CD4-positive, alpha-beta T cell treated with Interleukin-1 beta for 1 hour (primary cell): ENCODE results near the gene IQSEC3.
"Not testable (repeated sequence)": the region's sequence is repeated elsewhere in the genome, so short reads cannot be mapped to it uniquely, and the experiment has no call there.

ENCODE experiments used
- DNase-seq, 2 donors: peaks; one replicate each; pipeline ENCODE4 v3.0.0-alpha.2; 2020 to 2022

IQSEC3 gene

DNA sequence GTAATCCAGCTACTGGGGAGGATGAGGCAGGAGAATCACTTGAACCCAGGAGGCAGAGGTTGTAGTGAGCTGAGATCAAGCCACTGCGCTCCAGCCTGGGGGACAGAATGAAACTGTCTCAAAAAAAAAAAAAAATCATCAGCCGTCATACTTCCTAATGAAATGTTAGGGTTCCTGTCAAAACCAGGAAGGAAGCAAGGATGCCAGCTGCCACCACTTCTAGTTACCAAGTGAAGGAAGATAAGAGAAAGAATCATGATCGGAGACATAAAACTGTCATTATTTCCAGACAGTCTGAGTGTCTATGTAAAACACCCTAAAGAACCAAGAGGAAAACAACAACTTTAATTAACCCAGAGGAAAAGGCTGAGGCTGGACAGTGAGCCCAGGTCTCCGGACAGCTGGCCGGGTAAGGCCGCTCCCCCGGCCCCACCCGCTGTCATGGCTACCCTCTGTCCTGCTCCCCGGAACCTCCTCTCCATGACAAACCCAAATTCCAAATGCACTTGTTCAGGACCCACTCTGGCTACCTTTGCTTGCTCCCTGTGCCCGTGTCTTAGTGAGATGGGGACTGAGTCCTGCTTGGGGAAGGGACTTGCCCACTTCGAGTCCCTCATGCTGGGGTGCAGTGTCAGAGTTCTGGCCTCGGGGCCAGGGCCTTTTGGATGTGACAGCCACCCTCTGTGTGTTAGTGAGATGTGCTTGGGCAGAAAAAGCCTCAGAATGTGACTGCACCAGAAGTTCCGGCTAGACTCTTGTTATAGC is 118.4 kb downstream of the IQSEC3 start:
- DNase-seq = no peak

DNA sequence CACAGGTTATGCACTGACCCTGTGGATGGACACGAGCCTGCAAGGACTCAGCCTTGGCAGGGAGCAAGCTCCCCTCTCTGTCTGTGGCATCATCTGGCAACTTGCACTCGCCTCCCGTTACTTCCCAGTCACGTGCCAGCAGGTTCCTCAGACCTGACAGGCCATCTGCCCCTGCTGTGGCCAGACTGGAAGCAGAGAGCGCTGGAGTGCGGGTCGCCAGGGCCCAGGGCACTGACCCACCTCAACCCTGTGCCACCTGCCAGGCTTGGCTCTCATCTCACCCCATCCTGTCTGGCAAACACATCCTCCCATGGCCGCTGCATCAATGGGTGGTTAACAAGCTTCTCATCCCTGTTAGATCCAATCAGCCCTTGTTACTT is 119.0 kb downstream of the IQSEC3 start:
- no peak for DNase-seq

DNA sequence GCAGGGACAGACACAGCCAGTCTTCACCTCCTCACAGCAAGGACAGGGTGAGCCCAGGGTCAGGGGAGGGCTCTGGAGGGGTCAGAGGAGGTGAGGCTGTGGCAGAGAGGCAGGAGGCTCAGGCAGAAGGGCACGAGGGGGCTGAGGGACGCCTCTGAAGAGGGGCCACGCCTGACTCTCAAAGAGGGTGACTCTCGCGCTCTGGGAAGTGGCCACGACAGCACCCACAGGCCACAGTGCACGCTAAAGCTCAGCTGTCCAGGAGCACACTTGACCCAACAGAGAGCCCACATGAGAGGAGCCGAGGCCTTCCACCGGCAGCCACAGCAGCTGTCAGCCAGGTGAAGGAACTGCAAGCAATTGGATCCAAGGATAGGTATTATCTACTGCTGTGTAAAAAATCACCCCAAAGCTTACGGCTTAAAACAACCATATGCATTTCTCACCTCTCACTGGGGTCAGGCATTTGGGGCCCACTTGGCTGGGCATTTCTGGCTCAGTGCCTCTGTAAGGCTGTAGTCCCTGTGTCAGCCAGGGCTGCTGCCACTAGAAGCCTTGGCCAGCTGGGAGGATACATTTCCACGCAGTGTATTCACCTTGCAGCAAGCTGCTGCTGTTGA is 119.5 kb downstream of the IQSEC3 start:
- DNase-seq = no peak

DNA sequence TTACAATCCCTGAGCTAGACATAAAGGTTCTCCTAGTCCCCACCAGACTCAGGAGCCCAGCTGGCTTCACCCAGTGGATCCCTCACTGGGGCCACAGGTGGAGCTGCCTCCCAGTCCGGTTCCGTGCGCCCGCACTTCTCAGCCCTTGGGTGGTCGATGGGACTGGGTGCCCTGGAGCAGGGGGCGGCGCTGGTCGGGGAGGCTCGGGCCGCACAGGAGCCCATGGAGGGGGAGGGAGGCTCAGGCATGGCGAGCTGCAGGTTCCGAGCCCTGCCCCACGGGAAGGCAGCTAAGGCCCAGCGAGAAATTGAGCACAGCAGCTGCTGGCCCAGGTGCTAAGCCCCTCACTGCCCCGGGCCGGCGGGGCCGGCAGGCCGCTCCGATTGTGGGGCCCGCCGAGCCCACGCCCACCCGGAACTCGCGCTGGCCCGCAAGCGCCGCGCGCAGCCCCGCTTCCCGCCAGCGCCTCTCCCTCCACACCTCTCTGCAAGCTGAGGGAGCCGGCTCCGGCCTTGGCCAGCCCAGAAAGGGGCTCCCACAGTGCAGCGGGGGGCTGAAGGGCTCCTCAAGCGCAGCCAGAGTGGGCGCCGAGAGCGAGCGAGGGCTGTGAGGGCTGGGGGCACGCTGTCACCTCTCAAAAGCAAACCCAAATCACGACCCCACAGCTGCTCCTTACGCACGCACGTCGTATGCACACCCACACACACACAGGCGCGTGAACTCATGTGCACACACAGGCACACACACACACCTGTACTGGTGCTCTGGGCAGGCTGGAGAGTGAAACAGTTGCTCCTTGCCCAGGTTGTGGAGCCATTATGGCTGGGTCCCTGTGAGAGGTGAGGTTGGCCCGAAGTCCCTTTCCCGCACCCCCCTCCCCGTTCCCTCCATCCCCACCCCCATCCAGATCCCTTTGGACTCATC is 121.7 kb downstream of the IQSEC3 start:
- not testable (repeated sequence) for DNase-seq

DNA sequence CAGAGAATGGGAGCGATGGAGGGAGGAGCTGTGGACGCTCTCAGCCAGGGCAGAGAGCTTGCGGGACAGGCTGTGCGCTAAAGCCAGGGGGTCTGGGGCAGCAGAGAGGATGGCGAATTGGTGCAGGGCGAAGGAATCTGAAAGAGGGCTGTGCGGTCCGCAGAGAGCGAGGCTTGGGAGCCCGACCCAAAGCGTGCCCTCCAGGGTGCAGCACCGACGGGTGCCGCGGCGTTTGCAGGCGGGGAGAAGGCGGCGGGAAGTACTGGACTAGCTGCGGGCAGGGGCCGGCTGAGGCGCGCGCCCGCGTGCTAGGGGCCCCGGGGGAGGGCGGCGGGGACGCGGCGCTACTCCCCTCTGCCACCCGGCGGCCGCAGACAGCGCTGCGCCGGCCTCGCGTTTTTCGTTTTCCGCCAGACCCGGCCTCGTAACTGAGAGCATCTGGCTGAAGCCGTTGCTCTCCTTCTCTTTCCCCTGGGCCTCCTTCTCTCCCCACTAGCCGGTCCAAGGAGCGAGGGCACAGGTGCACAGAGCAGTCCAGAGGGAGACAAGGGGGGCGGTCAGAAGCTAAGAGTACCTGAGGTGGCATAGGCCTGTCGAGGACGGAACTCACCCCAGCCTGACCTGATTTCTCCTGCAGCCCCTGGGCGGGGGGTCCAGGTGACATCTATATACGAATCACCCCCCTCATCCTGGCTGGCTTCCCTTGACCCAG is 122.5 kb downstream of the IQSEC3 start:
- peak; percentile 27 to 46 for DNase-seq

DNA sequence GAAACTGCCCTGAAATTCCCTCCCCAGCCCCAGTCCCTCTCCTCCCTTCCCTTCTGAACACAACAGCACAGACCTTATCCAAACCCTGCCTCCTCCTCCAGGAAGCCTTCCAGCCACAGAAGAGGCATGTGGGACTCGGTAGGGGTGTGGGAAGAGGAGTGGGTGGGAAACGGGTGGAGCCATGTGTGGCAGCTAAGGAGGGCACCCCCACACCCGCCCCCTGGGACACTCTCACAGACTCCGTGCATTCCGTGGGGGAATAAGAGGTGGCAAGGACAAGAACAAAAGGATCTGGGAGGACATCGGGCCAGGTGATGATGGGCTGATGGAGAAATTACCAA is 123.0 kb downstream of the IQSEC3 start:
- DNase-seq = no peak

DNA sequence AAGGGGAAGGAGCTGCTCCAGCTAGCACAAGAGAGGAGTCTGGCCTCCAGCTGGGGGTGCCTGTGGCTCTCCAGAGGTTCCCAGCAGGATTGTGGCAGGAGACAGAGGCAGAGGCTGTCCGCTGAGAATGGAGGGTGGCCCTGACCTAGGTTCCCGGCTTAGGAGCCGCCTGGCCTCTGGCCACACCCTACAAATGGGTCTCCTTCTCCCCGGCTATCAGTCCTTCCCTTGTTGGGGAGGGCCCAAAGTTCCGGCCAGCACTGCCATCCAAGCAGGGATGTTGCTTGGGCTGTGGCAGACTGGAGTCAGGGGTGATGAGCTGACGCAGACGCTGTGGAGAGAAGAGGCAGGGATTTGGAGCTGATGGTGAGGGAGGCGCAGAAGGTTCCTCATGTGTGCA is 124.3 kb downstream of the IQSEC3 start:
- DNase-seq = no peak

DNA sequence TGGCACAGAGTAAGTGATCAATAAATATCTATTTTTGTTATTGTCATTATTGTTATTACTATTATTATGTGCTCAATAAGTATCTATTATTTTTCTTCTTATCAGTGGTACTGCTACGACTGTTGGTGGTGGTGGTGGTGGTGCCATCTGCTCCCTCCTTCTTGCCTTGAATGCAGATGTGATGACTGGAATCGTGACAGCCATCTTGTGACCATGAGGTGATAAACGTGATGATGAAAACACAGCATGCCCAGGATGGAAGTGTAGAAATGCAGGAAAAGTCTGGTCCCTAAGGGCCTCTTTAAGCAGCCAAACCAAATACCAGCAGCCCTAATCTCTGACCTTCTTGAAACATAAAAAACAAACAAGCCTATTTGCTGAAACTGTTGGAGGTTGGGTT is 125.0 kb downstream of the IQSEC3 start:
- DNase-seq = no peak

DNA sequence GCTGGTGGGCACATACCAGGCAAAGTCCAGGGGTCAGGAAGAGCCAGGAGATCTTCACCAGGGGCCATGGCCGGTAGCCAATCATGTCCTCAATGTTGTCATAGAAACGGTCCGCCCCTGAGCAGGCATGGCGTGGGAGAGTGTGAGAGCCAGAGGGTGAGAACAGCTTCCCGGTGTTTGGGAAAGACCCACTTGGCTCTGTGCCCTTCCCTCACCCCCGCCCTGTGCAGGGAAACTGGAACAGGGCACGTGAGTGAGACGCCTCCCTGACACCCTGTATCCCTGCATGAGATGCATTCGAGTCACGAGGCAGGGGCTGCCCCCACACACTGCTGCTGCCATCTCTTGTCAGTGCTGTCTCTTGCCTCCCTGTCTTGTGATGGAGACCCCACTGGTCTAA is 126.7 kb downstream of the IQSEC3 start:
- no peak for DNase-seq

DNA sequence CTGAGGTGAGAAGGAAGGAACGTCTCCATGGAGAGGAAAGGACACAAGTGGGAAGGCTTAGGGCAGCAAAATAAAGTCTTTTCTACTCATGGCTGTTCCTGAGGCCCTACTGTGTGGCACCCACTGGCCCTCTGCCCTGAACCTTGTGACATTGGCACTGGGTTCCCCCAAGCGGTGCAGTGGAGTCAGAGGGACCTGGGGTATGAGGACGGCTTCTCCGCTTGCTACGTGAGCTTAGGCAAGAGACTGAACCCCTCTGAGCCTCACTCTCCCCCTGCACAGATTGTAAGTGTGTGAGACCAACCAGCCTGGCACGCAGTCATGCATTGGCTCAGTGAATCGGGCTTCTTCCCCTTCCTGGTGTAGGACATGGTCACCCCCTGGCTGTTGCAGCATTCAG is 127.7 kb downstream of the IQSEC3 start:
- no peak for DNase-seq

DNA sequence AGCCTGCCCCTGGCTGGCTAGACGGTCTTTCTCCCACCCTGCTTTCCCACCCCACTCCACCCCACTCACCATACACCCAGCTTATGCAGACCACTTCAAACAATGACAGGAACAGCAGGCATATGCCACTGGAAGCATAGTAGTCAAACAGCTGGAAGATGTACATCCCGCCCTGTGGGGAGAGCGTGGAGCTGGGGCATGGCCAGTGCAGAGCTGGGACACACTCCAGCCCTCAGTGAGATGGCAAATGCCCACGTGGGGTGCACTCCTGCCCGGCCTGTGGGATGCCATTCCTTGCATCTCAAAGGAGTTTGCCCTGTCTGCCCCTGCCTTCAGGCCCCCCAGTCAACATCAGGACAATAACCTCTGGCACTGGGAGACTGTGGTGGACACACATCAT is 128.6 kb downstream of the IQSEC3 start:
- no peak for DNase-seq

DNA sequence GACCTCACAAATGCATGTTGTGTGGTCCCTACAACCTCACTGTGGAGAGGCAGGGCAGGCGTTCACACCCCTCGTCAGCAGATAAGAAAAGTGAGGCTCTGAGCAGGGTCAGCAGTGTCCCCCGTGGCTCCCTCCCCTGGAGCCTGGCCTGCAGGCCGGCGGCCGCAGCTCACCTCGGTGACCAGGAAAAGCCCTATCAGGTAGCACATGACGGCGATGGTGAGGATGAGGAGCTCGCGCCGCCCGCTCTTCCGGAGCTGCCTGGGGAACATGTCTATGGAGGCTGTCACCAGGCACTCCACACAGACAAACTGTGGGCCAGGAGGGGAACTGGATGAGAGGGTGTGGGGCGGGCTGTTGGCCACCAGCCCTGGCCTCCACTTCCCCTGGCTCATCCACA is 129.4 kb downstream of the IQSEC3 start:
- no peak for DNase-seq

DNA sequence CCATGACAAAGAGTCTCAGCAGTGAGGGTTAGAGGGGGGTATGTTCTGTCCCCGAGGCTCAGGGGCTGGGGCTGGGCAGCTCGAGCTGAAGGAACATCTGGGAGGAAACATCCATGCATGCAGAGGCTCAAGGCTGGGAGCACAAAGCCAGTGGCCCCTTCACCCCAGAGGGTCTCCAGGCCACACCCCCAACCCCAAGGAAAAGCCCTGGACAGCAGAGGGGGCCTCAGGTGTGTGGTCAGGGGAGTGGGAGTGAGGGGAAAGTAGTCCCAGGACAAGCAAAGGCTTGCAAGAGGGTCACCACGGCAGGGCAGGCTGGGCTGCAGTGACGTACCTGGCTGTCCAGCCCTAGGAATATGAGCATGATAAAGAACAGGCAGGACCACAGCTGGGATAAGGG is 129.9 kb downstream of the IQSEC3 start:
- no peak for DNase-seq

DNA sequence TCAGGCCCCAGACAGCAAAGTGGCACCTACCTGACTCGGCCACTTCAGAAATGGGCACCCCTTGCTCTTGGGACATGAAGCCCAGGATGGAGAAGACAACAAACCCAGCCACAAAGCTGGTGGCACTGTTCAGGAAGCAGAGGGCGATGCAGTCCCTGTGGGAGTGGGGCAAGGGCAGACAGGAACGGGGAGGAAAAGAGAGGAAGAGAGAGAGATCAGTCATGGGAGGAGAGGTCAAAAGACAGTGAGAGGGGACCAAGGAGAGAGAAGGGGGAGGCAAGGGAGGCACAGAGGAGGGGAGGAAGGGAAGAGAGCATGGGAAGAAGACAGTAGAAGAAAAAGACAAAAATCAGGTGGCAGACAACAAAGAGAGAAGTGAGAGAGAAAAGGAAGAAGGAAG is 130.8 kb downstream of the IQSEC3 start:
- DNase-seq = no peak

DNA sequence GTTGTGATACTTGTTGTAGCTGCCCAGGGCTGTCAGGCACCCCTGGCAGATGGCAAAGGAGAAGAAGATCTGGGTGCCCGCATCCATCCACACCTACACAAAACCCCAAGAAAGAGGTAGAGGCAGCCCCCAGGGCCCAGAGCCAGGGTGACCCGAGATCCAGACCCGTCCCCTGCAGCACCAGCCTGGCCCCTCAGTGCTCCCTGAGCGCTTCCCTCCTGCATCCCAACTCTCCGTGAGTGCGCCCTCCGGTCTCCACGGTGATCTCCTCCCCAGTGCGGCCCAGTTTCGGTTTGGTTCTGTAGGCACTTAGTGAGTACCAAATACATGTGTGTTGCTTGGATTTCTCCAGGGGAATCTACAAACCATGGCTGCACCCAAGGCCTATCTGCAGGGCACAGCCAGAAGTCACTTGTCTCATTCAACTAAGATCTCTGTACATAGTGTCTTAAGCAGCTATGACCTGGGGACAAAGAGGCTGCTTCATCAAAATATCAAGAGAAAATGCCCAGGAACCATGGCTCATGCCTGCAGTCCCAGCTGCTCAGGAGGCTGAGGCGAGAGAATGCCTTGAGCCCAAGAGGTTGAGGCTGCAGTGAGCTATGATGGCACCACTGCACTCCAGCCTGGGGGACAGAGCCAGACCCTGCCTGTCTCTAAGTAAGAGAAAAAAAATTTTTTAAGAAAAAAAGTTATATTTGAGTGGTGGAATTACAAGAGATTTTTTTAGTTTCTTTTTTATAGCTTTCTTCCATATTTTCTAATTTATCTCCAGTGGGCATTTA is 131.5 kb downstream of the IQSEC3 start:
- no peak for DNase-seq

DNA sequence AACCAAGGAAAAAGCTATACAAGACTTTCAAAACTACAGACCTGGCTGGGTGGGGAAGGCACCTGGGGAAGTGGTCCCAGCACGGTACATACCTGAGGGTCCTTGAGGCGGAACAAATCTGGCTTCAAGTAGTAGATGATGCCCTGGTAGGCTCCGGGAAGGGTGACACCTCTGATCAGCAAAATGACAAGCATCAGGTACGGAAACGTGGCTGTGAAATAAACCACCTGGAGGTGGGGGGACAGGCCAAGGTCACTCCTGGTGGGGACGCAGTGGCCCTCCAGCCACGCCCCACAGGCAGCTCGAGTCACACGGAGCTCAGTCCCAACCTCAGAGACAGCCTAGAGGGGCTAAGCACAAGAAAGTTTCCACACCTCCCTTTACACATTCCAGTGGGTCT is 132.1 kb downstream of the IQSEC3 start:
- DNase-seq = no peak

DNA sequence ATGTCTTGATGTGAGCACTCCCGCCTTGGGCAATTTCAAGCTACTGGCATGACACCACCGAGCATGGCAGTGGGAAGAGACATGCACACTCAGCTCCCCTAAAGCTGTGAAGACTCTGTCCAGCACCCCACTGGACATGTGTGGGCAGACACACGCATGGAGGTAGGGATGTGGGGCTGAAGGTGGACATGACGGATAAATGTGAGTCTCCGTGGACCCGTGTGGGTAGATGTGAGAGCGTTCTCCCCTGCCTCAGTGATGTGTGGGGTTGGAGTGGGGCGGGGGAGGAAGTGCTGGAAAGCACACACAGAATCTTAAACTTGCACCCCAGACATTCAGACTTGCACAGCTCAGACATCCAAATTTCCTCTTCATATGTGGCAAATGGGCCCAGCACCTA is 134.8 kb downstream of the IQSEC3 start:
- no peak for DNase-seq

DNA sequence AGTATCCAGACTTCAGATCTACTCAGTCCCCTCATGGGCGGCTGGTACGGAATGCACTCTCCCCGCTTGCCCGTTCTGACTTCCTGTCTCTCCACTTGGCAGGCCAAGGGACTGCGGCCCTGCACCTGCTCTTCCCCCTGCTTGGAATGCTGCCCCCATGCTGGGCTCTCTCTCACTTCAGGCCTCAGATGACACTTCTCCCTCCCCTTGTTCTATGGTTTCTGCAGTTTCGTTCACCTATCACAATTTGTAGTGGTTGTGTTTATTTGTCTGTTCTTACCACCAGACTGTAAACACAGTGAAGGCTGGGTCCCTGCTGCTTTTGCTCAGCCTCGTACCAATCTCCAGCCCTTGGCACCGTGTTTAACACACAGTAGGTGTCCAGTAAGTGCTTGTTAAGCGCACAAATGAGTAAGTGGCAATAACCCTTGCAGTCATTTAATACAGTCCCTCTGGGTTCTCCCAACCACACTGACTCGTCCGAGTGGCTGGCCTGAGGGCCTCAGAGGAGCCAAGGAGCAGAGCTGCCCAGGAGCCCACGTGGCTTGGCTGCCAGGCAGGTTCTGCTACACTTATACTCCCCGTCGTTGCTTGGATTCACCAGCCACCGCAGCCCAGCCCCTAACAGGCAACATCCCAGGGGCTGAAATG is 135.6 kb downstream of the IQSEC3 start:
- no peak for DNase-seq

DNA sequence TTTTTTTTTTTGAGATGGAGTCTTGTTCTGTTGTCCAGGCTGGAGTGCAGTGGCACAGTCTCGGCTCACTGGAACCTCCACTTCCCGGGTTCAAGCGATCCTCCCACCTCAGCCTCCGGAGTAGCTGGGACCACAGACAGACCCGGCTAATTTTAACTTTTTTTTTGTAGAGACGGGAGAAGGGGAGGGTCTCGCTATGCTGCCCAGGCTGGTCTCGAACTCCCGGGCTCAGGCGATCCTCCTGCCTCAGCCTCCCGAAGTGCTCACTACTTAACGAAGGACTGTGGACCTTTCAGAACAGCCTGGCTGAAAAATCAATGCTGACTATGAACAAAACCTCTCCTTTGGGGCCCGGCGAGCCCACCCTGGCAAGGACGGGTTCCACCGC is 136.5 kb downstream of the IQSEC3 start:
- no peak for DNase-seq

DNA sequence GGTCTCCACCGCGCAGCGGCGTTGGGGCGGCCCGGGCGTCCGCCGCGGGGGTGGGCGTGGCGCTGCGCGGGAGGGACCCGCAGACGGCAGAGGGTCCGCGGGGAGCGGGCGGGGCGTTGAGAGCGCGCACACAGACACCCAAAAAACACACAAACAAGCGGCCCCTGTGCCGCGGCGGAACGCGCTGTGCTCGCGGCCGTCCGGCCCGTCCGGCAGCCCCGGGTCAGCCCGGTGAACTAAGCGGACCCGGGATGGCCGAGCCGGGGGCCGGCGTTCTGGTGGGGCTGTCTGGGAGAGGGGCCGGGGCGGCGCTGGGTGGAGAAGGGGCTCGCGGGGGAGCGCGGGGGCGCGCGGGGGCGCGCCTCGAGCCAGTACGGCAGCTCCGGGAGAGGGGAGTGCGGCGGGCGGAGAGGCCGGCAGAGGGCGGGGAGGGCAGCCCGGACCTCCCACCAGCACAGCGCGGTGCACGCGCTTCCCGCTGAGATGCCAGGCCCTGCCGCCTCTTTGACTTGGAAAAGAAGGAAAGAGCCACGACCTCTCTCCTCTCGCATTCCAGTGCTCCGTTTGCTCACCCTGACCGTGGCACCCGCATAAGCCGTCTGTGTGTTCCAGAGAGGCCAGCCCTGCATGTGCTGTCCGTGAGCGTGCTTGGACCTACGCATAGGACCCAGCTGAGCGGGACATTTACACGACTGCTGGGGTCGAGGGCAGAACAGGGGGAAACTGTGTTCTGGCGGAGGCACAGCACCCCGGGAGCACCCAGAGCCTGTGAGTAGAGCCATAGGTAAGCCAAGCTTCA is 137.1 kb downstream of the IQSEC3 start:
- DNase-seq = no peak

DNA sequence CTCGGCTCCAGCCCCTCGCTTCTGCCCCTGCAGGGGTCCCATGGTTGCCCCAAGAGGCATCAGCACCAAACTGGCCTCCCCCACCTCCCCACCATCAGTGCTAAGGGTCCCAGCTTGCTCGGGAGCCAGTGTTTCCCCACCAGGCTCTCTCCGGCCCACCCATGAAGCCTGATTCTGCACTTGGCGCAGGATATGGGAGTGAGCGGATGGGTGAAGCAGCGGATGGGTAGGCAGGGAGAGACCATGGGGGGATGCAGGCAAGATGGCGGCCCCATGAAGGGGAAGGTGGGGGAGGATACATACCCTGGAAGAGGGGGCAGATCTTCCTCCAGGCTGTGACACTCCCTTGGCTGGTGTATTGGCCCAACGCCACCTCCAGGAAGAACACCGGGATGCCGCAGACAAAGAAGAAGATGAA is 137.7 kb downstream of the IQSEC3 start:
- no peak for DNase-seq
